ENCODE measurements around the gene STK24. TPM values are rescaled to one million over a fixed set of nuclear protein-coding genes. Genes with fewer than 3 reads are reported as not detected.
"Not testable (repeated sequence)": the region's sequence is repeated elsewhere in the genome, so short reads cannot be mapped to it uniquely, and the experiment has no call there.

STK24 gene
- total RNA-seq (2014; rRNA removed; shearing (Covaris generic)): 107 and 131 TPM in 2 replicates

DNA sequence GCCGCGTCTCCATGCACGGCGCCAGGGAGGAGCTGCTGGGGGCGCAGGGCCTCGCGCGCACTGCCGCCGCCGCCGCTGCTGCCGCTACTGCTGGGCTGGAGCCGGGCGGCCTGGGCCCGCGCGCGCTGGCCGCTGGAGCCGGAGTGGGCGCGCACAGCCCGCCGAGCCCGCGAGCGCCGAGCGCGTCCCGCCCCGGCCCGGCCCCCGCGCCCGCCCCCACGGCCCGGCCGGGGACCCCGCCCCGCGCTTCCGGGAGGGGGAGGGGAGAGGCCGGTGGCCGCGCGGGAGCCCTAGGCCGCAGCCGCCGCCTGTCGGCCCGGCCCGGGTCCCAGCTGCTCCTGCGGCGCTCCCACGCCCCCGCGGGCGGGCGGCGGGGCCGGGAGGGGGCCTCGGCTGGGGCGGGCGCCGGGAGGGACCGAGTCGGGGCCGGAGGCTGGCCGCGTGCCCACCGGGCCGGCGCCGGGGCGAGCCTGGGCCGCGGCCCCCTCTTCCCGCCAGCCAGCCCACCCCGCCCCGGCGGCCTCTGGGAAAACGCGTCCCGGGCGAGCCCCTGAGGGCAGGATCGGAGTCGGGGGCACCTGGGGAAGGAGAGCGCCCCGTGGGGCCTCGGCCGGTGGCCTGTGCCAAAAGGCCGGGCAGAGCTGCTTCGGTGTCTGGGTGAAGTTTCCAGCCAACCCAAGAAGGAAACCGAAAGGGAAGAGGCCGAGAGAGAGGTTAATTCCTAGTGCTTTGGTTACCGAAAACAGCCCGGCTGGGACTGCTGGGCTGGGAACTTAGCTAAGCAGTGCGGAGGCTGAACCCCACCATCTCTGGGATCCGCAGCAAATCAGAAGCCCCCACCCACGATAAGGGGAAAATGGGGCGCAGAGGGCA is at the start of gene STK24:
TSS of gene STK24 (minus strand) at position 145 of the 873 bp plus-strand sequence. CDS start 321 bp downstream, outside the sequence.
- no peaks in the 10 kb centered on the region for H3K36me3 ChIP-seq (replicated peaks; ENCODE audit: control insufficient read depth, insufficient read depth, low read length)
- H3K4me3 ChIP-seq (ENCODE audit: insufficient read depth, low read depth, low read length): peak within 1 kb of the TSS; percentile 86
- peak; percentile 96 for DNase-seq
- no peaks in the 10 kb centered on the region for H3K27me3 ChIP-seq (ENCODE audit: control insufficient read depth, insufficient read depth, low read length)

DNA sequence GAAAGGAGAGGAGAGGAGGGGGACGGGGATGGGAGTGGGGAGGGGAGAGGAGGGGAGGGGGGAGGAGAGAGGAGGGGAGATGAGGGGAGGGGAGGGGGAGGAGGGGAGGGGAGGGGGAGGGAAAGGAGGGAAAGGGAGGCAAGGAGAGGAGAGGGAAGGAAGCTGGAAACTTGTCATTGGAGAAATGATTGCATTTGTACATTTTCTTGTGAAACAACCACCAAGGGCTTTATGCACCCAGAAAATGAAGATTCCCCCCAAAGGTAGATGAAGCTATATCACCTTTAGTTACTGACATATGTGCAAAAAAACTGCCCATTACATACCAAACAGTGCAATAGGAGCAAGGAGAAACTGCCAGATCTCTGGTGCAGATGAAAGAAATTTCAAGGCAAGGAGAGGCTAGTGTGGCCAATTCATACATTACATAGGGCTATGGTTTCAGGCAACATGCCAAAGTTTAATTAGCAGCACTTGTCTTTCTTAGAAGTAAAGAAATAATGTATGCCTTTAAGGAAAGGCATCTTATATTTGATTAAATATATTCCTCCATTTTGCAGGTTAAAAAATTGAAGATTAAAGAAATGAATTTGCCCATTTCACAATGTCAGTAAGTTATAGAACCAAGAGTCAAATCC is 49.5 kb upstream of the STK24 start:
- Histone ChIP-seq H3K36me3 (replicated peaks; ENCODE audit: control insufficient read depth, insufficient read depth, low read length) (no peaks in the 10 kb centered on the region), H3K4me3 (ENCODE audit: insufficient read depth, low read depth, low read length) (no peak overlapping the region), H3K27me3 (ENCODE audit: control insufficient read depth, insufficient read depth, low read length) (no peaks in the 10 kb centered on the region)
- DNase-seq: no peak

DNA sequence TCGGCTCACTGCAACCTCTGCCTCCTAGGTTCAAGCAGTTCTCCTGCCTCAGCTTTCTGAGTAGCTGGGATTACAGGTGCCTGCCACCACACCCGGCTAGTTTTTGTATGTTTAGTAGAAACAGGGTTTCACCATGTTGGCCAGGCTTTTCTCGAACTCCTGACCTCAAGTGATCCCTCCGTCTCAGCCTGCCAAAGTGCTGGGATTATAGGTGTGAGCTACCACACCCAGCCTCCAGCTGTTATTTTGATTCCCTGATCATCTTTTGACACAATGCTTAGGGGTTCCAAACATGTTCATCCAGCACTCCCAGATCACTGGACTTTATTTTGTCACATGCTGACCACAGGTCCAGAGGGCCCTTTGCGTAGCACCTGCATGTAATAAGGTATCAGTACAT is 47.7 kb upstream of the STK24 start:
- not testable (repeated sequence) for H3K4me3 ChIP-seq (ENCODE audit: insufficient read depth, low read depth, low read length); H3K36me3 ChIP-seq (replicated peaks; ENCODE audit: control insufficient read depth, insufficient read depth, low read length); DNase-seq; H3K27me3 ChIP-seq (ENCODE audit: control insufficient read depth, insufficient read depth, low read length)

- Histone ChIP-seq H3K36me3 (replicated peaks; ENCODE audit: control insufficient read depth, insufficient read depth, low read length) (no peaks in the 10 kb centered on the region), H3K4me3 (ENCODE audit: insufficient read depth, low read depth, low read length) (no peak overlapping the region), H3K27me3 (ENCODE audit: control insufficient read depth, insufficient read depth, low read length) (no peaks in the 10 kb centered on the region)
- DNase-seq: no peak
Measured at GRCh38 chr13:98622931-98623331, 46.0 kb upstream of the STK24 start.

DNA sequence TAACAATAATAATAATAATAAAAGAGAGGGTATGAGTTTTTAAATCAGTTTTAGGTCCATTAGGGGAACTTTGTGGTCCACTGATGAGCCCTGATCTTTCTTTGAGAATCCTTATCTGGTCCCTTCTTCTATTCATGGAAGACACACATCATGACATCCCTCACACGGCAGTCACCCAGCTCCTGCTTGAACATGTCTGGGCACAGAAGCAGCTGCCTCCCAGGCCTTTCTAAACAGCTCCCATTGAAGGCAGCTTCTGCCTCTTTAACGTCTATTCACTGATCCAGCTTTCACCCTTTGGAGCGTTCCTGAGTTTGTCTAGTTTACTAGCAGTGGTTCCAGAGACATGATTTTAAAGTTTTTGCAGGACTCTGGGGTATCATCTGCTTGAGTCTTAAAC is 42.6 kb upstream of the STK24 start:
- DNase-seq: no peak
- Histone ChIP-seq H3K36me3 (replicated peaks; ENCODE audit: control insufficient read depth, insufficient read depth, low read length) (no peaks in the 10 kb centered on the region), H3K4me3 (ENCODE audit: insufficient read depth, low read depth, low read length) (no peak overlapping the region), H3K27me3 (ENCODE audit: control insufficient read depth, insufficient read depth, low read length) (no peaks in the 10 kb centered on the region)

GRCh38 chr13:98615595-98615994 is 38.7 kb upstream of the STK24 start:
- H3K36me3 ChIP-seq (replicated peaks; ENCODE audit: control insufficient read depth, insufficient read depth, low read length); DNase-seq; H3K4me3 ChIP-seq (ENCODE audit: insufficient read depth, low read depth, low read length); H3K27me3 ChIP-seq (ENCODE audit: control insufficient read depth, insufficient read depth, low read length): not testable (repeated sequence)

DNA sequence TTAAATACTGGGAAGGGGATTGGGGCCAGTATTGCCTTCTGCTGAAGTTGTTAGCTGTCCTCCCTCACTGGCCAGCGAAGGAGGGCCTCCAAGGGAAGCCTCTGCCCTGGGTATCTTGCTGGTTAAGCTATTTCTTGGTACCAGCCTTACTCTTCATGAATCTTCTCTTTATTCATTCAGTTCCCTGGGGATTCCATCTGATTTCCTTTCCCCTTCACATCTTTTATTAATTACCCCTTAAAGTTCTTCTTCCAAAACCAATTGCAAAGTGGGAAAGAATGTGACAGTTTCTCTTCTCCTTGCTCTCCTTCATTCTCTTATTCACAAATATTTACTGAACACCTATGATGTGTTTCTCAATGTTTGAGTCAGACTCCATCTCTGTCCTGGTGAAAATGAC is 36.7 kb upstream of the STK24 start:
- no peak for DNase-seq
- H3K36me3 ChIP-seq (replicated peaks; ENCODE audit: control insufficient read depth, insufficient read depth, low read length): no peaks in the 10 kb centered on the region
- no peaks in the 10 kb centered on the region for H3K27me3 ChIP-seq (ENCODE audit: control insufficient read depth, insufficient read depth, low read length)
- no peak overlapping the region for H3K4me3 ChIP-seq (ENCODE audit: insufficient read depth, low read depth, low read length)

- DNase-seq: no peak
- Histone ChIP-seq H3K4me3 (ENCODE audit: insufficient read depth, low read depth, low read length) (no peak overlapping the region), H3K36me3 (replicated peaks; ENCODE audit: control insufficient read depth, insufficient read depth, low read length) (no peaks in the 10 kb centered on the region), H3K27me3 (ENCODE audit: control insufficient read depth, insufficient read depth, low read length) (no peaks in the 10 kb centered on the region)
Measured at GRCh38 chr13:98609756-98610155, 32.8 kb upstream of the STK24 start.

DNA sequence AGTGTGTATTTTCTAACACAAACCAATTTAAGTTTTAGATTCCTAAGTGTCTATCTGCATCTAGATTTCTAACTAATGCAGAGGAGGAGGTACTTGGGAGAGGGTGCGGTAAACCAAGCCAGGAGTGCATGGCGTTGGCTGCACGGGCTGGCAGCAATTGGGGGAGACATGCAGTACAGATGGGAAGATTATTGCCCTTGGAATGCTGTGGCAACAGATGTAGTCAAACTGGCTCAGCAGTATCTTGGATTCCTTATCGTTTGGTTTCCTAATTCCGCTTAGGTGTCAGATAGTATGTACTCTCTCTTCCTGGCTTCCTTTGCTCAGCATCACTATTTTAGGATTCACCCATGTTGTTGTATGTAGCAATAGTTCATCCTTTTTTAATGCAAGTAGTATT is 29.4 kb upstream of the STK24 start:
- DNase-seq: no peak
- Histone ChIP-seq H3K36me3 (replicated peaks; ENCODE audit: control insufficient read depth, insufficient read depth, low read length) (no peaks in the 10 kb centered on the region), H3K4me3 (ENCODE audit: insufficient read depth, low read depth, low read length) (no peak overlapping the region), H3K27me3 (ENCODE audit: control insufficient read depth, insufficient read depth, low read length) (no peaks in the 10 kb centered on the region)

DNA sequence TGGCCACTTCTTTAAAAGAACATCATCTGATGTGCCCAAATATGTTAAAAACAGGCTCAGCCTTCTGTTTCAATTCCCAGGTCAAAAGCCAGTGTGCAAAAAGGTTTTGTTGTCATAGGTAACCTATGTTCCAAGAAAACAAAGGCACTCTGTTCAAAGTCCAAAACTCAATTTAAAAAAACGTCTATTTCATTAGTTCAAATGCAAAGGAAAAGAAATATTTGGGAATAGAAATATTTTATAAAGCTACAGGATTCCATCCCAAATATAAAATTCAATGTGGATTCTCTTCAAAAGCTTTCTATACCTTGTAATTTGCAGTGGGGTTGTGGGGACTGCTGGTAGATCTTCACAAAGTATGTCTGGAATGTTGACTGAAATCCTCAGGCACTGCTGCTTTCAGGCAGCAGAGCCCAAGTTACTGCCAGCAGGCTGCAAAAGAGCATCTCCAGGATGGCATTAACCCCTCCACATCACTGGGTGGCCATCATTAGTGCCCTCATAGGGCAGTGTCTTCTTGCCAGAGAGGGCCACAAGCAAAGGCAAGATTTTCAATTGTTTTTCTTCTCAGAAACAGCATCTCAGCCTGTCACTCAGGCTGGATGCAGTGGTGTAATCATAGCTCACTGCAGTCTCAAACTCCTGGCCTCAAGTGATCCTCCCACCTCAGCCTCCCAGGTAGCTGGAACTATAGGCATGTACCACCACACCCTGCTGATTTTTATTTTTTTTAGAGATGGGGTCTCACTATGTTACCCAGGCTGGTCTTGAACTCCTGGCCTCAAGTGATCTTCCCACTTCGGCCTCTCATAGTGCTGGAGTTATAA is 22.8 kb upstream of the STK24 start:
- Histone ChIP-seq H3K36me3 (replicated peaks; ENCODE audit: control insufficient read depth, insufficient read depth, low read length) (no peaks in the 10 kb centered on the region), H3K27me3 (ENCODE audit: control insufficient read depth, insufficient read depth, low read length) (no peaks in the 10 kb centered on the region), H3K4me3 (ENCODE audit: insufficient read depth, low read depth, low read length) (no peak overlapping the region)
- no peak for DNase-seq

GRCh38 chr13:98598043-98598442 is 21.1 kb upstream of the STK24 start:
- Histone ChIP-seq H3K36me3 (replicated peaks; ENCODE audit: control insufficient read depth, insufficient read depth, low read length) (no peaks in the 10 kb centered on the region), H3K4me3 (ENCODE audit: insufficient read depth, low read depth, low read length) (no peak overlapping the region), H3K27me3 (ENCODE audit: control insufficient read depth, insufficient read depth, low read length) (no peaks in the 10 kb centered on the region)
- DNase-seq: peak; percentile 47

GRCh38 chr13:98595134-98595533 is 18.2 kb upstream of the STK24 start:
- no peaks in the 10 kb centered on the region for H3K27me3 ChIP-seq (ENCODE audit: control insufficient read depth, insufficient read depth, low read length)
- H3K36me3 ChIP-seq (replicated peaks; ENCODE audit: control insufficient read depth, insufficient read depth, low read length): no peaks in the 10 kb centered on the region
- no peak for DNase-seq
- H3K4me3 ChIP-seq (ENCODE audit: insufficient read depth, low read depth, low read length): no peak overlapping the region

- Histone ChIP-seq H3K4me3 (ENCODE audit: insufficient read depth, low read depth, low read length) (no peak overlapping the region), H3K36me3 (replicated peaks; ENCODE audit: control insufficient read depth, insufficient read depth, low read length) (no peaks in the 10 kb centered on the region), H3K27me3 (ENCODE audit: control insufficient read depth, insufficient read depth, low read length) (no peaks in the 10 kb centered on the region)
- no peak for DNase-seq
Measured at GRCh38 chr13:98592362-98592732, 15.4 kb upstream of the STK24 start.

DNA sequence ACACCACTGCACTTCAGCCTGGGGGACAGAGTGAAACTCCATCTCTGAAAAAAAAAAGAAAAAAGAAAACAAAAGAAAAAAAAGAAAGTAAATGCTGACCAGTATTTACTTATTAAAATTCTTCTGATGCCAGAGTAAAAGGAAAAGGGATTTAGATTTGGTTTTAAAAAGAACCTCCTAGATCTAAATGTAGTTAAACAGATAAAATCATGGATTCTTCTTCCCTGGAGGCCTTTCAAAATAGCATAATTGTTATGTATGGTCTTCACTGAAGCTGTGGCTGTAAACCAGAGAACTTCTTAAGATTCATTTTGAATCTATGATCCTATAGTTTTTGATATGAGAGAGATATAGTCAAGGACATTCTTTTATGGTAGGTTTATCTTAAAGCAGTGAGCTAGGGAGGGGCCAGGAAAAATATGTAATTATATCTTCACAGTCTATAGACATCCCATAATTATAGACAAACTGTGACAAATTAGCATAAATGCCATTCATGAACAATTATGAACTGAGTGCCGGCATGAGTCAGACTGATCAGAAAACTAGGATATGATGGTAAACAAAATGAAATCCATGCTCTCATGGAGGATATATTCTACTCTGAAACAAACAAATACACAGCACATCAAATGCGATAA is 14.9 kb upstream of the STK24 start:
- Histone ChIP-seq H3K4me3 (ENCODE audit: insufficient read depth, low read depth, low read length) (no peak overlapping the region), H3K36me3 (replicated peaks; ENCODE audit: control insufficient read depth, insufficient read depth, low read length) (no peaks in the 10 kb centered on the region), H3K27me3 (ENCODE audit: control insufficient read depth, insufficient read depth, low read length) (no peaks in the 10 kb centered on the region)
- DNase-seq: no peak
